Measurements from ENCODE around the gene MRPL40. TPM values are rescaled to one million over a fixed set of nuclear protein-coding genes. Genes with fewer than 3 reads are reported as not detected.
A peak's percentile ranks its signal among the peaks of the same experiment; 100 is the strongest.
"Not testable (repeated sequence)": the region's sequence is repeated elsewhere in the genome, so short reads cannot be mapped to it uniquely, and the experiment has no call there.

The MRPL40 gene
- polyA plus RNA-seq, 3 donors: 43.7 to 44.8 (median 43.8) TPM

- no peak for DNase-seq
These were observed 2.1 kb downstream of the MRPL40 start for GRCh38 chr22:19434401-19434800.

GRCh38 chr22:19434829-19435580 lies 2.7 kb downstream of the MRPL40 start:
- DNase-seq: no peak

GRCh38 chr22:19436444-19437161 lies 4.3 kb downstream of the MRPL40 start:
- not testable (repeated sequence) for DNase-seq

- no peak for DNase-seq
These were observed 6.0 kb downstream of the MRPL40 start for GRCh38 chr22:19438298-19438697.

GRCh38 chr22:19440411-19441195 lies 8.3 kb downstream of the MRPL40 start:
- DNase-seq: no peak

GRCh38 chr22:19442166-19442565 lies 9.8 kb downstream of the MRPL40 start:
- no peak for DNase-seq

- no peak for DNase-seq
These were observed 11.3 kb downstream of the MRPL40 start for GRCh38 chr22:19443544-19444211.

GRCh38 chr22:19445279-19445982 lies 13.1 kb downstream of the MRPL40 start:
- not testable (repeated sequence) for DNase-seq

GRCh38 chr22:19446603-19447329 lies 14.4 kb downstream of the MRPL40 start:
- no peak for DNase-seq

- DNase-seq: peak; percentile 93
These were observed 15.2 kb downstream of the MRPL40 start, which contains the start of gene C22orf39 for GRCh38 chr22:19447330-19448075. Gene C22orf39 (minus strand): TSS chr22:19447711. CDS start chr22:19447688, 23 bp downstream.

- no peak for DNase-seq
These were observed 15.8 kb downstream of the MRPL40 start for GRCh38 chr22:19448076-19448607.

GRCh38 chr22:19448739-19449421 lies 16.5 kb downstream of the MRPL40 start:
- no peak for DNase-seq

- DNase-seq: no peak
These were observed 17.1 kb downstream of the MRPL40 start for GRCh38 chr22:19449422-19449767.

GRCh38 chr22:19450363-19451175 lies 18.2 kb downstream of the MRPL40 start:
- no peak for DNase-seq

- no peak for DNase-seq
These were observed 19.2 kb downstream of the MRPL40 start for GRCh38 chr22:19451570-19451969.

GRCh38 chr22:19453718-19454117 lies 21.4 kb downstream of the MRPL40 start:
- no peak for DNase-seq

- DNase-seq: no peak
These were observed 21.8 kb downstream of the MRPL40 start for GRCh38 chr22:19454156-19454555.

- no peak for DNase-seq
These were observed 22.7 kb downstream of the MRPL40 start for GRCh38 chr22:19455033-19455432.

All from renal pelvis (tissue), 4 donors.